Testis (tissue), 3 donors: ENCODE data around the gene ADGRD1. TPM values are rescaled to one million over a fixed set of nuclear protein-coding genes. Genes with fewer than 3 reads are reported as not detected.

Experiments used
- DNase-seq: peaks from one replicate; pipeline ENCODE4 v3.0.0-alpha.2; 2019
- H3K27ac ChIP-seq, 2 donors: fragments of 200-600 bp; sonication (generic); one replicate each; pipeline ENCODE4 v1.5.1; 2019
- H3K27me3 ChIP-seq: fragments of 200-600 bp; sonication (generic); one replicate; pipeline ENCODE4 v1.5.1; 2019
- H3K36me3 ChIP-seq: fragments of 200-600 bp; sonication (generic); one replicate; pipeline ENCODE4 v1.5.1; 2017; ENCODE audit warnings: low read depth; ENCODE audit errors: missing control alignments
- H3K4me1 ChIP-seq: fragments of 200-600 bp; sonication (generic); one replicate; pipeline ENCODE4 v1.5.1; 2019
- H3K4me3 ChIP-seq, 2 donors: fragments of 200-600 bp; sonication (generic); one replicate each; pipeline ENCODE4 v1.5.1; 2017 to 2019
- H3K9me3 ChIP-seq: fragments of 200-600 bp; sonication (generic); one replicate; pipeline ENCODE4 v1.5.1; 2017
- POLR2A ChIP-seq: fragments of 450-650 bp; IDR thresholded peaks from one replicate; pipeline ENCODE4 v1.6.1; 2017; ENCODE audit warnings: antibody characterized with exemption, mild to moderate bottlenecking, moderate library complexity
- WGBS, 2 donors: methylation state at CpG; one replicate each; pipeline ENCODE4 v1.1.5; 2018; 5-methylcytosine and 5-hydroxymethylcytosine counted together
- intact Hi-C: fragments of 100-400 bp; cut with DNase I; formaldehyde crosslinking; loops from one replicate; pipeline ENCODE4 v1.15.1; 2023; ENCODE audit warnings: low total_unique reads
- polyA plus RNA-seq: library from polyadenylated mRNA; stranded (reverse); fragments of 350-450 nt; fragmentation: Illumina TruSeq; extraction: RNeasy Lipid Tissue Mini Kit (QIAGEN cat#74804); gene quantifications from one replicate; pipeline ENCODE4 v1.2.3, GENCODE V29; 2014; ENCODE audit warnings: low read depth, low replicate concordance; ENCODE audit not compliant: insufficient read depth
- total RNA-seq, 2 donors: library from RNA; depleted of rRNA; stranded (reverse); fragments of >200 nt; gene quantifications; one replicate each; pipeline ENCODE4 v1.2.3, GENCODE V29; 2016
- TF ChIP-seq, protein P1 (sequence below), 3 experiments: fragments of 450-650 bp in 2 of 3; fragments of 200-600 bp in 1 of 3; sonication (generic) in 1 of 3; IDR thresholded peaks; one replicate each; pipeline ENCODE4 v1.5.1; 2016 to 2019; ENCODE audit warnings: antibody characterized with exemption in 3 of 3, mild to moderate bottlenecking in 2 of 3, moderate library complexity in 1 of 3

The ADGRD1 gene
- total and polyA plus RNA-seq, 3 donors from 2014 or later: 27.2 to 43.2 (median 42.8) TPM

DNA sequence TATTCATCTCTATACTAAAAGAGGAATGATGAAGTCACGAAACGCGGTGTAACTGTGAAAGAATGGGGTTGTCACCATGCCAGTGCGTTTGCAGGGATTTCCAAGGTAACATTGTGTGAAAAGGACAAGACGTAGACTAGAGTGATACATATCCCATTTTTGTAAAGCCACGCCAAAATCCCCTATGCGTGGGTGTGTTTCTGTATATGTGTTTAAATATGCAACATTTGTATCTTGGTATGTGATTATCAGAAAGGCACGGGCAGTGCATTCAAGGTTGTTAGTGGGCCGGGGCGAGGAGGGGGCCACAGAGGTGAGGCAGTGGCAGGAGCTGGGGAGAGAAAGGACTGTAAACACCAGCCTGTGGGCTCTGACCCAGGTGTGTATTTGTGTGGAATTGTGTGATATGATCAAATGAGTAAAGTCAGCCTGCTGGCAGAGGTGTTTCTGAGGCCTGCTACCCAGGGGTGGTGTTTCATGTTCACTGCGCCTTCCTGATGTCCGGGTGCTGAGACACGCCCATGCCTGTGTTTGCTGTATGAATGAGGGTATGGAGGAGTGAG, 137.8 kb downstream of the ADGRD1 start:
- Histone ChIP-seq H3K4me3 (no peak overlapping the region), H3K36me3 (no peaks in the 10 kb centered on the region), H3K27me3 (no peaks in the 10 kb centered on the region), H3K27ac (no peak overlapping the region), H3K9me3 (no peaks in the 10 kb centered on the region), H3K4me1 (peaks cover 3% of the 10 kb centered on the region)
- DNase-seq: peak; percentile 65
- intact Hi-C loops: no loop called here
- WGBS, 2 donors: 62 to 70% methylated on average over 12 of the region's 13 CpGs
- TF ChIP-seq, protein P1, sequence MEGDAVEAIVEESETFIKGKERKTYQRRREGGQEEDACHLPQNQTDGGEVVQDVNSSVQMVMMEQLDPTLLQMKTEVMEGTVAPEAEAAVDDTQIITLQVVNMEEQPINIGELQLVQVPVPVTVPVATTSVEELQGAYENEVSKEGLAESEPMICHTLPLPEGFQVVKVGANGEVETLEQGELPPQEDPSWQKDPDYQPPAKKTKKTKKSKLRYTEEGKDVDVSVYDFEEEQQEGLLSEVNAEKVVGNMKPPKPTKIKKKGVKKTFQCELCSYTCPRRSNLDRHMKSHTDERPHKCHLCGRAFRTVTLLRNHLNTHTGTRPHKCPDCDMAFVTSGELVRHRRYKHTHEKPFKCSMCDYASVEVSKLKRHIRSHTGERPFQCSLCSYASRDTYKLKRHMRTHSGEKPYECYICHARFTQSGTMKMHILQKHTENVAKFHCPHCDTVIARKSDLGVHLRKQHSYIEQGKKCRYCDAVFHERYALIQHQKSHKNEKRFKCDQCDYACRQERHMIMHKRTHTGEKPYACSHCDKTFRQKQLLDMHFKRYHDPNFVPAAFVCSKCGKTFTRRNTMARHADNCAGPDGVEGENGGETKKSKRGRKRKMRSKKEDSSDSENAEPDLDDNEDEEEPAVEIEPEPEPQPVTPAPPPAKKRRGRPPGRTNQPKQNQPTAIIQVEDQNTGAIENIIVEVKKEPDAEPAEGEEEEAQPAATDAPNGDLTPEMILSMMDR (IDR thresholded peaks at IDR 0.05): no peak
- no peak for TF ChIP-seq POLR2A

DNA sequence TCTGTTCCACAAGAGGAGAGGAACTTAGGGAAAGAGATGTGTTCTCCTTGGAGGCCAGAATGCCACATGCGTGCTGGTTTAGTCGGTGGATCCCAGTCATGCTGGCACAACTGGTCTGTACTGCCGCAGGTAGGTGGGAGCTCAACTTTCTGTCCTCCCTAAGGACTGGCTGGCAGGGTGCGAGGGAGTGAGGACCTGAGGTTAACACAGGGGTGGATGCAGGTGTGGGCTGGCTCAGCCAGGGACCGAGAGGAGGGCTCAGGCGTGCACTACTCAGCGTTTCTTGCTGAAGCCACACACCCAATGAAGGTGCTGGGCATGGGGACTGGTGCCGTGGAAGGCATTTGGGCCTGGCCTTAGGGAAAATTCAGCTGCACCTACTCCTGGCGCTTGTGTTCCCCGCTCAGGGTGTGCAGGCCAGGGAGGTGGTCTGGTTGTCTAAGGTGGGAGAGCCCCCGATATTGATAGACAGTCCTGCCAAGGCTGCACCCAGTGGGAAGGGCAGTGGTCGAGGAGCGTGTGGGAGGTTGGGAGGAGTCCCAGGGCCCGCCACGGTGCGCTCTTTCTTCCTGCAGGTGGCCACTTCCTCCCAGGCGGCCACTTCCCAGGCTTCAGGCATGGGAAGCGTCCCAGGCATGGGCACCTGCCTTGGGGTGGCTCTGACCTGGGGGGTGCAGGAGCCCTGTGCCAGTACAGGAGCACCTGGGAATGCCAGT, 138.4 kb downstream of the ADGRD1 start:
- 67 to 74% methylated on average over 11 to 18 of the region's 18 CpGs for WGBS, 2 donors
- Histone ChIP-seq H3K27me3 (no peaks in the 10 kb centered on the region), H3K36me3 (no peaks in the 10 kb centered on the region), H3K27ac (no peak overlapping the region), H3K4me3 (no peak overlapping the region), H3K4me1 (peaks cover 5% of the 10 kb centered on the region), H3K9me3 (no peaks in the 10 kb centered on the region)
- TF ChIP-seq, protein P1 (IDR thresholded peaks at IDR 0.05): no peak
- TF ChIP-seq POLR2A: no peak
- intact Hi-C loops: no loop called here
- DNase-seq: peak; percentile 14

DNA sequence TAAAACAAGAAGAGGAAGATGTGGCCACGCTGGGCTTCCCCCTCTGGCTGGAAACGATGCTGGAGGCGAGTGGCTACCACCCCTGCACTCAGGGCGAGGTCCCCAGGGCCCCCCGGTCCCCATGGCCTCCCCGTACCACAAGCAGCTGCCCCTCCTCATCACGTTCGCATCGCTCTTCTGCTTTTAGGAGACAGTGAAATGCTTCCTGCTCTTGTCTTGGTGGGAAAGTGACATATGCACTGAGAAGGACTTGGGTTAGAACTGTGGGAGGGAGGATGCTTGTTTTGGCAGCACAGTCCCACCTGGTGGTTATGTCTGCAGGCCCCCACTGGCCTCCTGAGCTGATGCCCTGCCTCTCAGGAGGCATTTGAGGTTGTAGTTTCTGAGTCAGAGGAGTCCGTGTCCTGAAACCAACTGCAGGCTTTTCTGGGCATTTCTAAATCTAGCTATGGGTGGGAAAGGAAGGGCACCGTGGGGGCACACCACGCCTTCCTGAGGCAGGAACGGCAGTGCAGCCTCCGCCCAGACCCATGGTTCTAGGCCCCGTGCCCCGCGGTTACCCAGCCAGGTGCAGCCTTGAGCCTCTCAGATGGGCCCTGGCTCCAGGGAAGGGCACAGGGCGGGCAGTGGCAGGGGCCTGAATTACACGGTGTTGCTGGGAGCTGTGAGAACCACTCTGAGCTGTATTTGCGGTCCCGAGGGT, 139.3 kb downstream of the ADGRD1 start:
- no peaks in the 10 kb centered on the region for H3K36me3 ChIP-seq
- H3K4me3 ChIP-seq: no peak overlapping the region
- no peak for TF ChIP-seq POLR2A
- TF ChIP-seq, protein P1 (IDR thresholded peaks at IDR 0.05): no peak
- 74 to 92% methylated on average over 11 to 21 of the region's 21 CpGs for WGBS, 2 donors
- peak; percentile 10 for DNase-seq
- no peaks in the 10 kb centered on the region for H3K9me3 ChIP-seq
- H3K4me1 ChIP-seq: peaks cover 10% of the 10 kb centered on the region
- intact Hi-C loops: no loop called here
- no peaks in the 10 kb centered on the region for H3K27me3 ChIP-seq
- H3K27ac ChIP-seq: no peak overlapping the region

DNA sequence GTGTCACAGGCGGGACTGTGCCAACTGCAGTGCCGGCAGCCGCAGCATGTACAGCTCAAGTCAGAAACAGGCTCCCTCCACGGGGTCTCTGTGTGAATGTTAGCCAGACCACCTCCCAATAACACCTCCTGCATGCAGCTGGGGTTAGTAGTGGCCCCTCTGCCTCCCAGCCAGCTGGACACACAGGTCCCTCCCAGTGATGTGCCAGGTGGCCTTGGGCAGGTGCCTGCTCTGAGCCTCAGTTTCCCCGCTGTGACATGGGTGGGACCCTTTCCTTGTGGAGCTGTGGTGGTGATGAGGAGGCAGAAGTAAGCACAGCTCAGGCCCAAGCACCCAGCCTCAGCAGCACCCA, 139.9 kb downstream of the ADGRD1 start:
- no peak overlapping the region for H3K4me3 ChIP-seq
- no peak for TF ChIP-seq POLR2A
- TF ChIP-seq, protein P1 (IDR thresholded peaks at IDR 0.05): no peak
- H3K27me3 ChIP-seq: no peaks in the 10 kb centered on the region
- H3K36me3 ChIP-seq: no peaks in the 10 kb centered on the region
- intact Hi-C loops: no loop called here
- peaks cover 10% of the 10 kb centered on the region for H3K4me1 ChIP-seq
- H3K27ac ChIP-seq: no peak overlapping the region
- WGBS, 2 donors: 40 to 81% methylated on average over 2 to 5 of the region's 5 CpGs
- DNase-seq: no peak
- H3K9me3 ChIP-seq: no peaks in the 10 kb centered on the region
